NT2/D1 (cell line): ENCODE results near the gene GALNT12.

Experiments
- DNase-seq: peaks from one replicate; pipeline ENCODE4 v3.0.0-alpha.2; 2011; ENCODE audit warnings: low read depth, low spot score
- H3K27me3 ChIP-seq: 2 replicates; pipeline ENCODE4 v1.6.0; 2011; ENCODE audit warnings: mild to moderate bottlenecking; ENCODE audit not compliant: insufficient read length, insufficient read depth
- H3K36me3 ChIP-seq: 2 replicates; pipeline ENCODE4 v1.6.1; 2011; ENCODE audit warnings: mild to moderate bottlenecking, low read length, mixed read lengths; ENCODE audit not compliant: insufficient read depth, insufficient read length
- H3K4me1 ChIP-seq: 2 replicates; pipeline ENCODE4 v1.5.1; 2011; ENCODE audit not compliant: insufficient read depth, insufficient read length
- H3K4me3 ChIP-seq: 2 replicates; pipeline ENCODE4 v1.5.1; 2011; ENCODE audit warnings: low read depth; ENCODE audit not compliant: insufficient read length
- H3K9ac ChIP-seq: 2 replicates; pipeline ENCODE4 v1.6.0; 2011; ENCODE audit warnings: low read depth; ENCODE audit not compliant: insufficient read length
- H3K9me3 ChIP-seq: 2 replicates; pipeline ENCODE4 v1.5.1; 2011; ENCODE audit warnings: mild to moderate bottlenecking, low read length; ENCODE audit not compliant: insufficient read depth
- SUZ12 ChIP-seq: IDR thresholded peaks from 2 replicates; pipeline ENCODE4 v1.6.1; 2011; ENCODE audit not compliant: insufficient read length, insufficient read depth; ENCODE audit errors: extremely low read depth
- YY1 ChIP-seq: IDR thresholded peaks from 2 replicates; pipeline ENCODE4 v1.6.1; 2011; ENCODE audit not compliant: insufficient read length, insufficient read depth
- ZNF274 ChIP-seq: IDR thresholded peaks from 2 replicates; pipeline ENCODE4 v1.6.1; 2011; ENCODE audit warnings: mild to moderate bottlenecking, low read depth, low read length

GALNT12 gene

GRCh38 chr9:98777618-98778017 is 29.9 kb upstream of the GALNT12 start:
- H3K36me3 ChIP-seq, result peaks cover 65% of the 10 kb centered on the region
- TF ChIP-seq YY1 (no peak), SUZ12 (no peak), ZNF274 (no peak)
- no peak for DNase-seq

GRCh38 chr9:98778251-98778650 is 29.2 kb upstream of the GALNT12 start:
- Histone ChIP-seq H3K27me3 (no peaks in the 10 kb centered on the region), H3K36me3 (peaks cover 64% of the 10 kb centered on the region)

More at GRCh38 chr9:98777618-98778017, 29.9 kb upstream of the GALNT12 start:
- H3K9me3 ChIP-seq, result no peaks in the 10 kb centered on the region
- H3K27me3 ChIP-seq, result no peaks in the 10 kb centered on the region
- peaks cover 4% of the 10 kb centered on the region for H3K4me1 ChIP-seq
- H3K9ac ChIP-seq, result no peak overlapping the region
- H3K4me3 ChIP-seq, result no peak overlapping the region

GRCh38 chr9:98778711-98779530 is 28.5 kb upstream of the GALNT12 start:
- Histone ChIP-seq H3K4me3 (no peak overlapping the region), H3K27me3 (no peaks in the 10 kb centered on the region), H3K9ac (no peak overlapping the region), H3K9me3 (no peaks in the 10 kb centered on the region), H3K4me1 (peaks cover 4% of the 10 kb centered on the region), H3K36me3 (peaks cover 64% of the 10 kb centered on the region)
- no peak for DNase-seq
- no peak for TF ChIP-seq ZNF274
- TF ChIP-seq SUZ12, result no peak
- no peak for TF ChIP-seq YY1

More at GRCh38 chr9:98778251-98778650, 29.2 kb upstream of the GALNT12 start:
- no peak overlapping the region for H3K9ac ChIP-seq
- TF ChIP-seq ZNF274, result no peak
- peaks cover 4% of the 10 kb centered on the region for H3K4me1 ChIP-seq
- H3K9me3 ChIP-seq, result no peaks in the 10 kb centered on the region
- no peak overlapping the region for H3K4me3 ChIP-seq
- no peak for DNase-seq

GRCh38 chr9:98780059-98780749 is 27.3 kb upstream of the GALNT12 start:
- H3K36me3 ChIP-seq, result peaks cover 62% of the 10 kb centered on the region
- H3K27me3 ChIP-seq, result no peaks in the 10 kb centered on the region
- H3K4me1 ChIP-seq, result peaks cover 2% of the 10 kb centered on the region
- H3K9ac ChIP-seq, result no peak overlapping the region
- DNase-seq, result no peak
- TF ChIP-seq SUZ12, result no peak
- TF ChIP-seq ZNF274, result no peak
- no peak for TF ChIP-seq YY1
- no peaks in the 10 kb centered on the region for H3K9me3 ChIP-seq
- H3K4me3 ChIP-seq, result no peak overlapping the region

DNA sequence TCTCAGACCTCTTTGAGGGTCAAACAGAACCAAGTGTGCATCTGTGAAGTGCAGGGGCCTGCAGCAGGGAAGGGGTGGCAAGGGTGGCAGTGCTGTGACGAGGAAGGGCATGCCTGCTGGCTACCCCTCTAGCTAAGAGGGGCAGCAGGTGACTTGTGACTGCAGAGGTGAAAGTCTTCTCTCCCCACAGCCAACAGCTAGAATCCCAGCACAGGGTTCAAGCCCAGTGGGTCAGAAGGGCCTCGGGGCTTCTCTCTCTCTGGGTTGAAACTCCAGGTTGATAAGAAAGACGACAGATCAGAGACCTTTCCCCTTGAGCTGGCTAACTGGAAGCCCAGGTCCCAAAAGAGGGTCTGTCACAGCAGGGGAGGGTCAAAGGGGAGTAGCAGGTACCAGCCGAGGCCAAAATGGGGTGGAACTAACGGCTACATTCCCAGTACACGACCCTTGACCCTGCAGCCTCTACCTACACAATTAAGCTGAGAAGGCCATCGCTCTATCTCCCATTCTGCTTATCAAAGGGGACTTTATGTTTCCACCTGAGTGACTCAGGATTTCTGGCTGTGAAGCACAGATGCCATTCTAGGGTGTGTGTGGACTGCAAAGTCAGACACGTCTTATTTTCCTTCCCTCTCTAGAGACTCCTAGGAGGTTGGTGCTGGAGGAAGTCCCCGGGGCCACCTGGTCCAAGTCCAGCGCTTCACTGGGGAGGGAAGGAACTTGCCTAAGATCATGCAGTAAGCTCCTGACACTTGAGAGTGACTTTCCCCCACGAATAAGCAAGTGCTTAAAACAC is 25.7 kb upstream of the GALNT12 start:
- no peak overlapping the region for H3K9ac ChIP-seq
- H3K4me3 ChIP-seq, result no peak overlapping the region
- peaks cover 2% of the 10 kb centered on the region for H3K4me1 ChIP-seq
- H3K27me3 ChIP-seq, result no peaks in the 10 kb centered on the region
- no peaks in the 10 kb centered on the region for H3K9me3 ChIP-seq
- no peak for DNase-seq
- H3K36me3 ChIP-seq, result peaks cover 67% of the 10 kb centered on the region
- TF ChIP-seq ZNF274, result no peak
- TF ChIP-seq SUZ12, result no peak
- no peak for TF ChIP-seq YY1

DNA sequence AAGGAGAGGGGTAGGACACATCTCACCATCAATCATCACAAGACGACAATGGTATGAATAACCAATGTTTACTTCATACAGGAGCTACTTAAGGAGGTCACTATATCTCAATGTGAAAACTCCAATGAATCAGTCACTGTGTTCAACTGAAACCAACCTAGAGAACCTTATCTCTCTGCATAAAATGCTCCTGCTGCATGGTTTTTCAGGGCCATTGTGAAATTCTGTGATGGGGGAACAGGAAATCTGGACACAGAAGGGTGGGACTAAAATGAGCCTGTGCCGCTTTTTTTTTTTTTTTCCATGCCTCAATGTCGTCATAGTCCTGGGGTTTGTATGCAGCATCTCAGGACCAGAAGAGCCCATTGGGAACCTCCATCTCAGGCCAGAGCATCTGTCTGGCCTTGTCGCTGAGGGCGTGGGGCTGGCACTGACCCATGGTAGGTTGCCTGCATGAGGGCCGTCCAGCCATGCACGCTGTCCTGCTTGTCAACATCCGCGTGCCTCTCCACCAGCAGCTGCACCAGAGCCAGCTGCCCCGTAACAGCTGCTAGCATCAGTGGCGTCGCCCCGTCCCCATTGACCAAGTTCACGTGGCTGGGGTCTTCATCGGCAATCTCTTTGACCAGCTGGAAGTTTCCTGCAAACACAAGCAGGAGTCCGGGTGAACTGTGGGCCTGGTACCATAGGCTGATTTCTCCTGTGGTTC is 23.8 kb upstream of the GALNT12 start:
- DNase-seq, result no peak
- Histone ChIP-seq H3K4me3 (no peak overlapping the region), H3K27me3 (no peaks in the 10 kb centered on the region), H3K4me1 (peaks cover 2% of the 10 kb centered on the region), H3K9me3 (no peaks in the 10 kb centered on the region), H3K36me3 (peaks cover 67% of the 10 kb centered on the region), H3K9ac (no peak overlapping the region)
- TF ChIP-seq ZNF274 (no peak), YY1 (no peak), SUZ12 (no peak)
